ENCODE measurements around the gene FAU. TPM values are rescaled to one million over a fixed set of nuclear protein-coding genes. Genes with fewer than 3 reads are reported as not detected.
A peak's percentile ranks its signal among the peaks of the same experiment; 100 is the strongest.

Gene FAU
- polyA plus RNA-seq, 2 of the 4 experiments (the other 2 are of a cell fraction), result 591 to 878 TPM

DNA sequence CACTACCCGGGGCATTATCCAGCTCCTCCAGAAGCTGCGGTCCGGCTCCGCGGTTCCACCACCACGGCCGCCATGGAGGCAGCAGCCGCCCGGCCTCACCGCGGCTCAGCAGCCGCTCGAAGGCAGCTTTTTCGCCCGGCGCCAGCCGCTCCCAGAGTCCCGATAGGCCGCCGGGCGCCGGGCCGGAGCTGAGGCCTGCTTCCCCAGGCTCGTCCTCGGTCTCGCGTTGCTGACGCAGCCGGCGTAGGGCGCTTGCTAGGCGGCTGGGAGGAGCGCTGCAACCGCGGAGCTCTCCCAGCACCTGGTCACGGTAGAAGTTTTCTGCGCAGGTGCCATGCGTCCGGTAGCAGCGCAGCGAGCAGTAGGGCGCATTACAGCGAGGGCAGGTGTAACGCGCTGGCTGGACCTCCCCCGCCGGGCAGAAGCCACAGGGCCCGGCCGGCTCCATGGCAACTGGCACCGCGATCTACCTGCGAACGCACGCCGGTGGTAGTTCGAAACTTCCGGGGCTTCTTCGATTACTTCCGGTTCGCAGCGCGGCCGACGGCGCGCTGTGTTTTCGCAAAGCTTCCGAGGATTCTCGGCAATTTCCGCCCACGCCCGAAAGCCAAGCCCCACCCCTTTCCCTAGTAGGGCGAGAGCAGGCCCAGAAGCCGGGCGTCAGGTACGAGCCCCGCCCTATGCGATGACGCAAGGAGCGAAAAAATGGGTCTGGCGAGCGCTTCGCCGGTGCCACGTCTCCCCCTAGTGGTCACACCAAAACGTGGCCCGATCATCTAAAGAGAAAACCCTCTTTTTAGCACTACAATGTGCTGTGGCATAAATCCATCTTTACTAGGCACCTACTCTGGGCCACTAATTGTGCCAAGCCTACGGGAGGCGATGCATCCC is 4.5 kb downstream of the FAU start, which contains the start of gene ZNHIT2:
Gene ZNHIT2, minus strand, starts transcription at position 496 of the 891 bp plus-strand sequence. Its CDS starts 48 bp downstream, at position 448.
- 1% methylated on average over 37 of the region's 89 CpGs for WGBS (ENCODE audit: missing lambda C conversion rate)
- peak within 1 kb of the TSS; percentile 92 for H3K4me2 ChIP-seq
- DNase-seq (ENCODE audit: low read depth in 1 of 2, low spot score in 1 of 2) (peak; percentile 82 to 98), ATAC-seq (peak; percentile 55 to 74), FAIRE-seq (peak; percentile 61)
- no peaks in the 10 kb centered on the region for H3K9me3 ChIP-seq
- H3K4me3 ChIP-seq, result peak within 1 kb of the TSS; percentile 86
- ChIA-PET CTCF (interaction anchor here (0.7 to 6.3 kb wide), 35 partner anchors 8 to 375 kb away, joined by 3 to 75 read pairs (median 4); partner anchors contain the start of genes ARL2, BATF2, CAPN1 and SYVN1), POLR2A (interaction anchor here (0.6 to 2.0 kb wide), 9 partner anchors 9 to 340 kb away, joined by 3 to 16 read pairs (median 4); partner anchors contain the start of genes CAPN1, DPF2, SNX15 and SYVN1)
- H3K4me1 ChIP-seq, result peaks cover 34% of the 10 kb centered on the region; the same call in 2 of the 3 replicates
- peak within 1 kb of the TSS; percentile 93 for H3K27ac ChIP-seq
- 0 out of 2 replicates have a peak, but pooled peaks have one; percentile 2 for TF ChIP-seq BHLHE40 (IDR thresholded peaks at IDR 0.05; ENCODE audit: low read depth, low read length)
- TF ChIP-seq HOXB5 (CRISPR knock-in tag; IDR thresholded peaks at IDR 0.05), result no peak
- peak; percentile 85; the same call in 1 of the 2 replicates for TF ChIP-seq POLR2AphosphoS2 (conservative IDR thresholded peaks at IDR 0.05; ENCODE audit: low read length)
- TF ChIP-seq, protein P1, sequence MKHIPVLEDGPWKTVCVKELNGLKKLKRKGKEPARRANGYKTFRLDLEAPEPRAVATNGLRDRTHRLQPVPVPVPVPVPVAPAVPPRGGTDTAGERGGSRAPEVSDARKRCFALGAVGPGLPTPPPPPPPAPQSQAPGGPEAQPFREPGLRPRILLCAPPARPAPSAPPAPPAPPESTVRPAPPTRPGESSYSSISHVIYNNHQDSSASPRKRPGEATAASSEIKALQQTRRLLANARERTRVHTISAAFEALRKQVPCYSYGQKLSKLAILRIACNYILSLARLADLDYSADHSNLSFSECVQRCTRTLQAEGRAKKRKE (CRISPR knock-in tag; IDR thresholded peaks at IDR 0.05; ENCODE audit: low read depth), result no peak
- no peak for TF ChIP-seq CHD4 (IDR thresholded peaks at IDR 0.05; ENCODE audit: borderline replicate concordance)
- TF ChIP-seq, protein P2, sequence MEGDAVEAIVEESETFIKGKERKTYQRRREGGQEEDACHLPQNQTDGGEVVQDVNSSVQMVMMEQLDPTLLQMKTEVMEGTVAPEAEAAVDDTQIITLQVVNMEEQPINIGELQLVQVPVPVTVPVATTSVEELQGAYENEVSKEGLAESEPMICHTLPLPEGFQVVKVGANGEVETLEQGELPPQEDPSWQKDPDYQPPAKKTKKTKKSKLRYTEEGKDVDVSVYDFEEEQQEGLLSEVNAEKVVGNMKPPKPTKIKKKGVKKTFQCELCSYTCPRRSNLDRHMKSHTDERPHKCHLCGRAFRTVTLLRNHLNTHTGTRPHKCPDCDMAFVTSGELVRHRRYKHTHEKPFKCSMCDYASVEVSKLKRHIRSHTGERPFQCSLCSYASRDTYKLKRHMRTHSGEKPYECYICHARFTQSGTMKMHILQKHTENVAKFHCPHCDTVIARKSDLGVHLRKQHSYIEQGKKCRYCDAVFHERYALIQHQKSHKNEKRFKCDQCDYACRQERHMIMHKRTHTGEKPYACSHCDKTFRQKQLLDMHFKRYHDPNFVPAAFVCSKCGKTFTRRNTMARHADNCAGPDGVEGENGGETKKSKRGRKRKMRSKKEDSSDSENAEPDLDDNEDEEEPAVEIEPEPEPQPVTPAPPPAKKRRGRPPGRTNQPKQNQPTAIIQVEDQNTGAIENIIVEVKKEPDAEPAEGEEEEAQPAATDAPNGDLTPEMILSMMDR (IDR thresholded peaks at IDR 0.05), result peak; percentile 88
- no peak for TF ChIP-seq HOXB13 (CRISPR knock-in tag; IDR thresholded peaks at IDR 0.05; ENCODE audit: low read depth)
- TF ChIP-seq, protein P3, sequence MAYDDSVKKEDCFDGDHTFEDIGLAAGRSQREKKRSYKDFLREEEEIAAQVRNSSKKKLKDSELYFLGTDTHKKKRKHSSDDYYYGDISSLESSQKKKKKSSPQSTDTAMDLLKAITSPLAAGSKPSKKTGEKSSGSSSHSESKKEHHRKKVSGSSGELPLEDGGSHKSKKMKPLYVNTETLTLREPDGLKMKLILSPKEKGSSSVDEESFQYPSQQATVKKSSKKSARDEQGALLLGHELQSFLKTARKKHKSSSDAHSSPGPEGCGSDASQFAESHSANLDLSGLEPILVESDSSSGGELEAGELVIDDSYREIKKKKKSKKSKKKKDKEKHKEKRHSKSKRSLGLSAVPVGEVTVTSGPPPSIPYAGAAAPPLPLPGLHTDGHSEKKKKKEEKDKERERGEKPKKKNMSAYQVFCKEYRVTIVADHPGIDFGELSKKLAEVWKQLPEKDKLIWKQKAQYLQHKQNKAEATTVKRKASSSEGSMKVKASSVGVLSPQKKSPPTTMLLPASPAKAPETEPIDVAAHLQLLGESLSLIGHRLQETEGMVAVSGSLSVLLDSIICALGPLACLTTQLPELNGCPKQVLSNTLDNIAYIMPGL (CRISPR knock-in tag; IDR thresholded peaks at IDR 0.05; ENCODE audit: borderline replicate concordance), result peak; percentile 95; the same call in 1 of the 2 replicates
- TF ChIP-seq FOSL2 (IDR thresholded peaks at IDR 0.05), result no peak
- TF ChIP-seq FOSL2 (CRISPR knock-in tag; IDR thresholded peaks at IDR 0.05), result peak; percentile 42; the same call in 1 of the 2 replicates
- TF ChIP-seq, protein P4, sequence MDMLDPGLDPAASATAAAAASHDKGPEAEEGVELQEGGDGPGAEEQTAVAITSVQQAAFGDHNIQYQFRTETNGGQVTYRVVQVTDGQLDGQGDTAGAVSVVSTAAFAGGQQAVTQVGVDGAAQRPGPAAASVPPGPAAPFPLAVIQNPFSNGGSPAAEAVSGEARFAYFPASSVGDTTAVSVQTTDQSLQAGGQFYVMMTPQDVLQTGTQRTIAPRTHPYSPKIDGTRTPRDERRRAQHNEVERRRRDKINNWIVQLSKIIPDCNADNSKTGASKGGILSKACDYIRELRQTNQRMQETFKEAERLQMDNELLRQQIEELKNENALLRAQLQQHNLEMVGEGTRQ (IDR thresholded peaks at IDR 0.05), result 0 out of 2 replicates have a peak, but pooled peaks have one; percentile 9
- no peak for TF ChIP-seq ZNF302 (CRISPR knock-in tag; IDR thresholded peaks at IDR 0.05)
- TF ChIP-seq E2F6 (IDR thresholded peaks at IDR 0.05; ENCODE audit: borderline replicate concordance, low read depth), result 0 out of 2 replicates have a peak, but pooled peaks have one; percentile 48
- no peak for TF ChIP-seq HDAC2 (IDR thresholded peaks at IDR 0.05)
- TF ChIP-seq, protein P5, sequence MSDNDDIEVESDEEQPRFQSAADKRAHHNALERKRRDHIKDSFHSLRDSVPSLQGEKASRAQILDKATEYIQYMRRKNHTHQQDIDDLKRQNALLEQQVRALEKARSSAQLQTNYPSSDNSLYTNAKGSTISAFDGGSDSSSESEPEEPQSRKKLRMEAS (IDR thresholded peaks at IDR 0.05), result peak; percentile 89
- no peak for TF ChIP-seq NR3C1 (IDR thresholded peaks at IDR 0.05)
- no peak for TF ChIP-seq FOXS1 (CRISPR knock-in tag; IDR thresholded peaks at IDR 0.05)
- TF ChIP-seq GATA3 (IDR thresholded peaks at IDR 0.05; ENCODE audit: borderline replicate concordance), result peak; percentile 46; the same call in 1 of the 2 replicates
- TF ChIP-seq KDM5A (IDR thresholded peaks at IDR 0.05), result peak; percentile 79
- 0 out of 2 replicates have a peak, but pooled peaks have one; percentile 43 for TF ChIP-seq MAZ (IDR thresholded peaks at IDR 0.05; ENCODE audit: borderline replicate concordance, low read depth, low read length)
- peak; percentile 79; the same call in 1 of the 2 replicates for TF ChIP-seq TP53 (CRISPR knock-in tag; IDR thresholded peaks at IDR 0.05)
- peak; percentile 57 to 86 for TF ChIP-seq CEBPB (IDR thresholded peaks at IDR 0.05)
- TF ChIP-seq RCOR1 (IDR thresholded peaks at IDR 0.05; ENCODE audit: low read depth, low read length), result no peak
- TF ChIP-seq, protein P6, sequence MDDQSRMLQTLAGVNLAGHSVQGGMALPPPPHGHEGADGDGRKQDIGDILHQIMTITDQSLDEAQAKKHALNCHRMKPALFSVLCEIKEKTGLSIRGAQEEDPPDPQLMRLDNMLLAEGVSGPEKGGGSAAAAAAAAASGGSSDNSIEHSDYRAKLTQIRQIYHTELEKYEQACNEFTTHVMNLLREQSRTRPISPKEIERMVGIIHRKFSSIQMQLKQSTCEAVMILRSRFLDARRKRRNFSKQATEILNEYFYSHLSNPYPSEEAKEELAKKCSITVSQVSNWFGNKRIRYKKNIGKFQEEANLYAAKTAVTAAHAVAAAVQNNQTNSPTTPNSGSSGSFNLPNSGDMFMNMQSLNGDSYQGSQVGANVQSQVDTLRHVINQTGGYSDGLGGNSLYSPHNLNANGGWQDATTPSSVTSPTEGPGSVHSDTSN (IDR thresholded peaks at IDR 0.05), result peak; percentile 73
- TF ChIP-seq SREBF2 (IDR thresholded peaks at IDR 0.05), result no peak
- TF ChIP-seq NFE2L2 (conservative IDR thresholded peaks at IDR 0.05; ENCODE audit: low read length), result no peak
- TF ChIP-seq PHF8 (IDR thresholded peaks at IDR 0.05; ENCODE audit: borderline replicate concordance, low read depth), result peak; percentile 98
- TF ChIP-seq TFCP2L1 (CRISPR knock-in tag; IDR thresholded peaks at IDR 0.05), result no peak
- no peak for TF ChIP-seq FOSB (CRISPR knock-in tag; IDR thresholded peaks at IDR 0.05)
- TF ChIP-seq POLR2A (IDR thresholded peaks at IDR 0.05; ENCODE audit: low read length), result peak; percentile 82
- peak; percentile 3; the same call in 1 of the 2 replicates for TF ChIP-seq ZC3H11A (IDR thresholded peaks at IDR 0.05)

Measured in A549 (cell line).